SJCRH30 (cell line): ENCODE data around the gene AP4E1. TPM values are rescaled to one million over a fixed set of nuclear protein-coding genes. Genes with fewer than 3 reads are reported as not detected.
"Not testable (repeated sequence)": the region's sequence is repeated elsewhere in the genome, so short reads cannot be mapped to it uniquely, and the experiment has no call there.

Source experiments
- DNase-seq, 2 experiments: peaks; one replicate each; pipeline ENCODE4 v3.0.0-alpha.2; 2015 to 2020
- H3K27ac ChIP-seq: fragments of 250-450 bp; sonication (Bioruptor Pico); 2 replicates; pipeline ENCODE4 v1.5.1; 2020; ENCODE audit warnings: mild to moderate bottlenecking, moderate library complexity
- H3K27me3 ChIP-seq: fragments of 250-450 bp; sonication (Bioruptor Pico); 2 replicates; pipeline ENCODE4 v1.5.1; 2020; ENCODE audit warnings: mild to moderate bottlenecking, moderate library complexity
- H3K36me3 ChIP-seq: fragments of 250-450 bp; sonication (Bioruptor Pico); 2 replicates; pipeline ENCODE4 v1.5.1; 2020; ENCODE audit warnings: mild to moderate bottlenecking, moderate library complexity
- H3K4me1 ChIP-seq: fragments of 250-450 bp; sonication (Bioruptor Pico); 2 replicates; pipeline ENCODE4 v1.5.1; 2020; ENCODE audit warnings: mild to moderate bottlenecking, moderate library complexity
- H3K4me3 ChIP-seq: fragments of 250-450 bp; sonication (Bioruptor Pico); 2 replicates; pipeline ENCODE4 v1.5.1; 2020; ENCODE audit warnings: mild to moderate bottlenecking, moderate library complexity
- H3K9me3 ChIP-seq: fragments of 250-450 bp; sonication (Bioruptor Pico); replicated peaks from 2 replicates; pipeline ENCODE4 v1.5.1; 2020; ENCODE audit warnings: mild to moderate bottlenecking, moderate library complexity
- total RNA-seq: library from RNA; depleted of rRNA; stranded (reverse); fragments of >200 nt; shearing (Covaris generic); gene quantifications from 2 replicates; pipeline ENCODE4 v1.2.3, GENCODE V29; 2014

Gene AP4E1
- total RNA-seq, 1 experiment from 2014 or later, result 11.4 TPM

- H3K36me3 ChIP-seq, result no peaks in the 10 kb centered on the region; the same call in none of the 2 replicates
- no peak overlapping the region for H3K27ac ChIP-seq
- H3K27me3 ChIP-seq, result no peaks in the 10 kb centered on the region
- no peaks in the 10 kb centered on the region for H3K9me3 ChIP-seq
- no peak for DNase-seq
- no peaks in the 10 kb centered on the region for H3K4me1 ChIP-seq
- no peak overlapping the region for H3K4me3 ChIP-seq
These were observed 37.2 kb downstream of the AP4E1 start for GRCh38 chr15:50945725-50946124.

- not testable (repeated sequence) for H3K4me3 ChIP-seq, H3K27ac ChIP-seq, H3K9me3 ChIP-seq, DNase-seq, H3K4me1 ChIP-seq, H3K36me3 ChIP-seq, H3K27me3 ChIP-seq
These were observed 42.3 kb downstream of the AP4E1 start for GRCh38 chr15:50950745-50951144.

- H3K27ac ChIP-seq, result no peak overlapping the region
- H3K9me3 ChIP-seq, result no peaks in the 10 kb centered on the region
- peaks cover 20% of the 10 kb centered on the region for H3K36me3 ChIP-seq
- DNase-seq, result no peak
- no peaks in the 10 kb centered on the region for H3K4me1 ChIP-seq
- H3K4me3 ChIP-seq, result no peak overlapping the region
- H3K27me3 ChIP-seq, result no peaks in the 10 kb centered on the region
These were observed 44.8 kb downstream of the AP4E1 start for GRCh38 chr15:50953302-50953701.

GRCh38 chr15:50954837-50955236, 46.4 kb downstream of the AP4E1 start:
- H3K4me1 ChIP-seq, H3K27ac ChIP-seq, H3K9me3 ChIP-seq, DNase-seq, H3K4me3 ChIP-seq, H3K27me3 ChIP-seq: not testable (repeated sequence)
- peaks cover 32% of the 10 kb centered on the region for H3K36me3 ChIP-seq

GRCh38 chr15:50959717-50960116, 51.2 kb downstream of the AP4E1 start:
- peaks cover 48% of the 10 kb centered on the region for H3K36me3 ChIP-seq
- H3K4me3 ChIP-seq, result no peak overlapping the region
- peaks cover 18% of the 10 kb centered on the region; the same call in 1 of the 2 replicates for H3K9me3 ChIP-seq
- H3K4me1 ChIP-seq, result no peaks in the 10 kb centered on the region
- no peaks in the 10 kb centered on the region for H3K27me3 ChIP-seq
- H3K27ac ChIP-seq, result no peak overlapping the region
- DNase-seq, result no peak

GRCh38 chr15:50964075-50964474, 55.6 kb downstream of the AP4E1 start:
- peaks cover 18% of the 10 kb centered on the region; the same call in 1 of the 2 replicates for H3K9me3 ChIP-seq
- H3K27me3 ChIP-seq, result no peaks in the 10 kb centered on the region
- no peak for DNase-seq
- no peak overlapping the region for H3K27ac ChIP-seq
- no peaks in the 10 kb centered on the region for H3K4me1 ChIP-seq
- no peak overlapping the region for H3K4me3 ChIP-seq
- H3K36me3 ChIP-seq, result peaks cover 29% of the 10 kb centered on the region

GRCh38 chr15:50968353-50968752, 59.9 kb downstream of the AP4E1 start:
- no peaks in the 10 kb centered on the region for H3K4me1 ChIP-seq
- peaks cover 9% of the 10 kb centered on the region; the same call in 1 of the 2 replicates for H3K9me3 ChIP-seq
- H3K4me3 ChIP-seq, result no peak overlapping the region
- no peaks in the 10 kb centered on the region for H3K27me3 ChIP-seq
- no peak for DNase-seq
- H3K36me3 ChIP-seq, result peaks cover 19% of the 10 kb centered on the region
- H3K27ac ChIP-seq, result no peak overlapping the region

- no peaks in the 10 kb centered on the region for H3K27me3 ChIP-seq
- H3K9me3 ChIP-seq, result no peaks in the 10 kb centered on the region
- H3K36me3 ChIP-seq, result peaks cover 23% of the 10 kb centered on the region
- no peak overlapping the region for H3K27ac ChIP-seq
- H3K4me3 ChIP-seq, result no peak overlapping the region
- no peak for DNase-seq
- no peaks in the 10 kb centered on the region for H3K4me1 ChIP-seq
These were observed 62.0 kb downstream of the AP4E1 start for GRCh38 chr15:50970524-50970923.

- Histone ChIP-seq H3K4me3 (no peak overlapping the region), H3K36me3 (peaks cover 24% of the 10 kb centered on the region), H3K27ac (no peak overlapping the region)
These were observed 62.6 kb downstream of the AP4E1 start for GRCh38 chr15:50971115-50971514.

GRCh38 chr15:50971542-50971941, 63.1 kb downstream of the AP4E1 start:
- Histone ChIP-seq H3K4me1 (no peaks in the 10 kb centered on the region), H3K27me3 (no peaks in the 10 kb centered on the region), H3K9me3 (no peaks in the 10 kb centered on the region), H3K4me3 (no peak overlapping the region), H3K27ac (no peak overlapping the region), H3K36me3 (peaks cover 24% of the 10 kb centered on the region)
- no peak for DNase-seq

More at GRCh38 chr15:50971115-50971514, 62.6 kb downstream of the AP4E1 start:
- no peak for DNase-seq
- no peaks in the 10 kb centered on the region for H3K27me3 ChIP-seq
- H3K4me1 ChIP-seq, result no peaks in the 10 kb centered on the region
- no peaks in the 10 kb centered on the region for H3K9me3 ChIP-seq

GRCh38 chr15:50973605-50974004, 65.1 kb downstream of the AP4E1 start:
- Histone ChIP-seq H3K4me3 (no peak overlapping the region), H3K9me3 (no peaks in the 10 kb centered on the region), H3K36me3 (peaks cover 25% of the 10 kb centered on the region), H3K4me1 (no peaks in the 10 kb centered on the region), H3K27me3 (no peaks in the 10 kb centered on the region), H3K27ac (no peak overlapping the region)
- DNase-seq, result no peak

GRCh38 chr15:50977162-50977561, 68.7 kb downstream of the AP4E1 start:
- Histone ChIP-seq H3K27ac (no peak overlapping the region), H3K36me3 (peaks cover 7% of the 10 kb centered on the region; the same call in 1 of the 2 replicates), H3K27me3 (no peaks in the 10 kb centered on the region), H3K4me3 (no peak overlapping the region), H3K4me1 (no peaks in the 10 kb centered on the region), H3K9me3 (no peaks in the 10 kb centered on the region)
- DNase-seq, result no peak

GRCh38 chr15:50978580-50978979, 70.1 kb downstream of the AP4E1 start:
- Histone ChIP-seq H3K4me1 (no peaks in the 10 kb centered on the region), H3K27me3 (no peaks in the 10 kb centered on the region), H3K9me3 (no peaks in the 10 kb centered on the region), H3K27ac (no peak overlapping the region), H3K36me3 (peaks cover 7% of the 10 kb centered on the region; the same call in 1 of the 2 replicates), H3K4me3 (no peak overlapping the region)
- no peak for DNase-seq

- peaks cover 7% of the 10 kb centered on the region; the same call in 1 of the 2 replicates for H3K36me3 ChIP-seq
- no peaks in the 10 kb centered on the region for H3K4me1 ChIP-seq
- no peak overlapping the region for H3K4me3 ChIP-seq
- no peaks in the 10 kb centered on the region for H3K27me3 ChIP-seq
- no peak overlapping the region for H3K27ac ChIP-seq
- no peak for DNase-seq
- no peaks in the 10 kb centered on the region for H3K9me3 ChIP-seq
These were observed 70.6 kb downstream of the AP4E1 start for GRCh38 chr15:50979041-50979440.

GRCh38 chr15:50993598-50993997, 85.1 kb downstream of the AP4E1 start:
- Histone ChIP-seq H3K4me1 (no peaks in the 10 kb centered on the region), H3K4me3 (no peak overlapping the region), H3K27ac (no peak overlapping the region), H3K9me3 (no peaks in the 10 kb centered on the region), H3K27me3 (no peaks in the 10 kb centered on the region), H3K36me3 (no peaks in the 10 kb centered on the region; the same call in 1 of the 2 replicates)
- no peak for DNase-seq

- peaks cover 6% of the 10 kb centered on the region; the same call in 1 of the 2 replicates for H3K36me3 ChIP-seq
- DNase-seq, result no peak
- H3K4me3 ChIP-seq, result no peak overlapping the region
- H3K4me1 ChIP-seq, result no peaks in the 10 kb centered on the region
- no peaks in the 10 kb centered on the region for H3K27me3 ChIP-seq
- H3K9me3 ChIP-seq, result no peaks in the 10 kb centered on the region
- no peak overlapping the region for H3K27ac ChIP-seq
These were observed 88.2 kb downstream of the AP4E1 start for GRCh38 chr15:50996641-50997040.
